Thoracic aorta endothelial cell (primary cell): Measurements from ENCODE around the gene USP17L10. TPM values are rescaled to one million over a fixed set of nuclear protein-coding genes. Genes with fewer than 3 reads are reported as not detected.

Source experiments
- total RNA-seq: library from RNA; depleted of rRNA; stranded (reverse); fragments of >200 nt; gene quantifications from 2 replicates; pipeline ENCODE4 v1.2.3, GENCODE V29; 2012

Gene USP17L10, protein sequence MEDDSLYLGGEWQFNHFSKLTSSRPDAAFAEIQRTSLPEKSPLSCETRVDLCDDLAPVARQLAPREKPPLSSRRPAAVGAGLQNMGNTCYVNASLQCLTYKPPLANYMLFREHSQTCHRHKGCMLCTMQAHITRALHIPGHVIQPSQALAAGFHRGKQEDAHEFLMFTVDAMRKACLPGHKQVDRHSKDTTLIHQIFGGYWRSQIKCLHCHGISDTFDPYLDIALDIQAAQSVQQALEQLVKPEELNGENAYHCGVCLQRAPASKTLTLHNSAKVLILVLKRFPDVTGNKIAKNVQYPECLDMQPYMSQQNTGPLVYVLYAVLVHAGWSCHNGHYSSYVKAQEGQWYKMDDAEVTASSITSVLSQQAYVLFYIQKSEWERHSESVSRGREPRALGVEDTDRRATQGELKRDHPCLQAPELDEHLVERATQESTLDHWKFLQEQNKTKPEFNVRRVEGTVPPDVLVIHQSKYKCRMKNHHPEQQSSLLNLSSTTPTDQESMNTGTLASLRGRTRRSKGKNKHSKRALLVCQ
- total RNA-seq: not detected in 2 replicates

GRCh38 chr4:9210357-9210756, at the start of gene USP17L10:
USP17L10 (plus strand) TSS chr4:9210657; CDS start chr4:9210657, 0 bp downstream.

DNA sequence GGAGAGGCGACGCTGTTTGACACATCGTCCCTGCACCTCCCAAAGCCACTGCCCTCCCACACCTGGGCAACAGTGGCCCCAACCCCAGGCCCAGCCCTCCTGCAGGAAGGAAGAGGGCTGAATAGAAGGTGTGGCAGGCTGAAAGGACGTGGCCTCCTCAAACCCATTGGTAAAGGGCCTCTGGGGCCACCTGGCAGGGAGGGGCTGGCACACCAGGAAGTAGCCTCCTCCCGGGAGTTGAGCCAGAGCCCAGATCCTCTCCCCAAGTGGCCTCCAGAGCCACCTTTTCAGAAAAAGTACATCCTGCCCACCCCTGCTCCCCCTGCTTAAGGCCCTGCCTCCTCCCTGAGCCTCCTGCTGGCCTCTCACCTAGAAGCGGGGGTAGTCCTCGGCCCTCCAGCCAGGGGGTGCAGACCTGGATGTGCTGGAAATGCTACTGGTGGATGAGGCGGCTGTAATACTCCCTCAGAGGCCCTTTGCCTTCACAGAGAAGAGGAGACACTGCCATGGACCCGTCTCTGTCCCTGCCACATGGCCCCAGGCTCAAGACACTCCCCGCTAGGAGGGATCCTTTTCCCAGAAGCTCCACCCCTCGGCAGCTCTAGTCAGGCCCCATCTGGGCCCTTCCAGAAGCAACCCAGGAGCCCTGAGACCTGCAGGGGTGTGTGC, 40.5 kb upstream of the USP17L10 start, which contains the start of gene FAM90A26:
FAM90A26 (plus strand) TSS at position 619 of the 669 bp plus-strand sequence. CDS start 2,764 bp downstream, outside the sequence.

GRCh38 chr4:9215105-9215504, 4.6 kb downstream of the USP17L10 start, which contains the start of gene USP17L11:
USP17L11 (plus strand) TSS chr4:9215405; CDS start chr4:9215405, 0 bp downstream.

GRCh38 chr4:9219852-9220251, 9.4 kb downstream of the USP17L10 start, which contains the start of gene USP17L12:
USP17L12 (plus strand) TSS chr4:9220152; CDS start chr4:9220152, 0 bp downstream.

GRCh38 chr4:9224596-9224995, 14.1 kb downstream of the USP17L10 start, which contains the start of gene USP17L13:
USP17L13 (plus strand) TSS chr4:9224896; CDS start chr4:9224896, 0 bp downstream.

GRCh38 chr4:9234085-9234484, 23.6 kb downstream of the USP17L10 start, which contains the start of gene USP17L15:
USP17L15 (plus strand) TSS chr4:9234385; CDS start chr4:9234385, 0 bp downstream.

GRCh38 chr4:9243579-9243978, 33.1 kb downstream of the USP17L10 start, which contains the start of gene USP17L17:
USP17L17 (plus strand) TSS chr4:9243879; CDS start chr4:9243879, 0 bp downstream.

GRCh38 chr4:9247953-9248680, 37.7 kb downstream of the USP17L10 start, which contains the start of gene USP17L18:
USP17L18 (plus strand) TSS chr4:9248630; CDS start chr4:9248630, 0 bp downstream.

DNA sequence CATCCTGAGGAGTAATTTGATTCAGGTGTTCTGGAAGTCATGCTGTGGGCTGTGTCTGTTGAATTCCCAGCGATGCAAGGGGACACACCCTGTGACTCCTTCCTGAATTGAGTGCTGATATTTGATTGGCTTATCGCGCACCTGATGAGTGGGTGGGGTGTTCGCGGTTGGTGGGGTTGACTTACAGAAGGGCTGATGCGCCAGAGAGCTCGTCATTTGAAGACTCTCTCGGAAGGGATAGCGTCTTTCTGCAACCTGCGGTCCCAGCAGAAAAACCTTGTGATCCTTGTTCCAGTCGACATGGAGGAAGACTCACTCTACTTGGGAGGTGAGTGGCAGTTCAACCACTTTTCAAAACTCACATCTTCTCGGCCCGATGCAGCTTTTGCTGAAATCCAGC, 42.6 kb downstream of the USP17L10 start, which contains the start of gene USP17L19:
USP17L19 (plus strand) TSS at position 301 of the 400 bp plus-strand sequence; CDS start at position 301, 0 bp downstream.

GRCh38 chr4:9257824-9258223, 47.4 kb downstream of the USP17L10 start, which contains the start of gene USP17L20:
USP17L20 (plus strand) TSS chr4:9258124; CDS start chr4:9258124, 0 bp downstream.

Other genes starting within 250 kb of the USP17L10 start
- gene FAM90A26, start 40.2 kb upstream of the USP17L10 start, total RNA-seq: not detected in 2 replicates
- not detected in 2 replicates for gene USP17L11, start 4.7 kb downstream of the USP17L10 start, total RNA-seq
- not detected in 2 replicates for gene USP17L12, start 9.5 kb downstream of the USP17L10 start, total RNA-seq
- gene USP17L13, start 14.2 kb downstream of the USP17L10 start, total RNA-seq: not detected in 2 replicates
- gene USP17L15, start 23.7 kb downstream of the USP17L10 start, total RNA-seq: not detected in 2 replicates
- not detected in 2 replicates for gene USP17L17, start 33.2 kb downstream of the USP17L10 start, total RNA-seq
- gene USP17L18, start 38.0 kb downstream of the USP17L10 start, total RNA-seq: not detected in 2 replicates
- gene USP17L19, start 42.7 kb downstream of the USP17L10 start, total RNA-seq: not detected in 2 replicates
- gene USP17L20, start 47.5 kb downstream of the USP17L10 start, total RNA-seq: not detected in 2 replicates
- gene USP17L21, start 52.2 kb downstream of the USP17L10 start, total RNA-seq: not detected in 2 replicates
- not detected in 2 replicates for gene USP17L22, start 57.0 kb downstream of the USP17L10 start, total RNA-seq
- not detected in 2 replicates for gene USP17L24, start 114.5 kb downstream of the USP17L10 start, total RNA-seq
- not detected in 2 replicates for gene USP17L25, start 119.3 kb downstream of the USP17L10 start, total RNA-seq
- not detected in 2 replicates for gene USP17L26, start 124.0 kb downstream of the USP17L10 start, total RNA-seq
- gene USP17L5, start 128.7 kb downstream of the USP17L10 start, total RNA-seq: not detected in 2 replicates
- not detected in 2 replicates for gene USP17L27, start 133.5 kb downstream of the USP17L10 start, total RNA-seq
- gene USP17L28, start 138.2 kb downstream of the USP17L10 start, total RNA-seq: not detected in 2 replicates
- not detected in 2 replicates for gene USP17L29, start 143.0 kb downstream of the USP17L10 start, total RNA-seq
- gene USP17L30, start 152.5 kb downstream of the USP17L10 start, total RNA-seq: not detected in 2 replicates
- gene DEFB131A, start 233.8 kb downstream of the USP17L10 start, total RNA-seq: not detected in 2 replicates